ENCODE results near the gene OR52D1. TPM values are rescaled to one million over a fixed set of nuclear protein-coding genes. Genes with fewer than 3 reads are reported as not detected.

OR52D1 gene
- total RNA-seq, 2 donors from 2014 or later = not detected

DNA sequence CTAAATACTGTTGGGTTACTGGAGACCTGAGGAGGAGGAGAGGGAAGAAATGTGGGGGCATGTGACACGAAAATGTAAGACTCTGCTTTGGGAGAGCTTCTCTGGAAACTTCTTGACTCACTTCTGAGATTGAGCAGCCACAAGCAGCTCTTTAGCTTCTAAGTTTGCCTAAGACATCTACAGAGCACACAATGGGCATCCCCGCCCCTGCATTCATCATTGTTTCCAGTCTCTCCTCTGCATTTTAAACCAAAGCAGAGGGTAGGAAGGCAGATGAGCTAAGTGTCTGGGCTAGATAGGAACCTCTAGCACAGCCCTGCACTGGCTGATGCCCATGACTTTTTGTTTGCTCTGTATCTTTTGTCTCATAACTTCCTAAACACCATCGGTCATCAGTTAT is 2.1 kb upstream of the OR52D1 start:
- Histone ChIP-seq H3K36me3 (no peaks in the 10 kb centered on the region), H3K27ac (no peak overlapping the region), H3K27me3 (replicated peaks; ENCODE audit: insufficient read depth) (no peaks in the 10 kb centered on the region), H3K4me1 (ENCODE audit: control insufficient read depth in 1 of 2, low read depth in 2 of 2) (no peaks in the 10 kb centered on the region), H3K9me3 (no peaks in the 10 kb centered on the region), H3K4me3 (no peak overlapping the region)
- TF ChIP-seq CTCF (IDR thresholded peaks at IDR 0.05) = no peak
- ATAC-seq (ENCODE audit: insufficient number of reproducible peaks, low FRiP score, low read depth) (no peak), DNase-seq (ENCODE audit: low spot score) (no peak)

- no peaks in the 10 kb centered on the region for H3K9me3 ChIP-seq
- no peaks in the 10 kb centered on the region for H3K4me1 ChIP-seq (ENCODE audit: control insufficient read depth in 1 of 2, low read depth in 2 of 2)
- H3K36me3 ChIP-seq = no peaks in the 10 kb centered on the region
- no peak overlapping the region for H3K27ac ChIP-seq
- no peak for ATAC-seq (ENCODE audit: insufficient number of reproducible peaks, low FRiP score, low read depth)
- TF ChIP-seq CTCF (IDR thresholded peaks at IDR 0.05) = no peak
- H3K4me3 ChIP-seq = no peak overlapping the region
- no peaks in the 10 kb centered on the region for H3K27me3 ChIP-seq (replicated peaks; ENCODE audit: insufficient read depth)
- no peak for DNase-seq (ENCODE audit: low spot score)
Observed at GRCh38 chr11:5488798-5489399, 414 bp downstream of the OR52D1 start.

- H3K27ac ChIP-seq = no peak overlapping the region
- H3K4me3 ChIP-seq = no peak overlapping the region
- no peaks in the 10 kb centered on the region for H3K9me3 ChIP-seq
- no peaks in the 10 kb centered on the region for H3K36me3 ChIP-seq
- DNase-seq (ENCODE audit: low spot score) = no peak
- ATAC-seq (ENCODE audit: insufficient number of reproducible peaks, low FRiP score, low read depth) = no peak
- H3K27me3 ChIP-seq (replicated peaks; ENCODE audit: insufficient read depth) = no peaks in the 10 kb centered on the region
- TF ChIP-seq CTCF (IDR thresholded peaks at IDR 0.05) = no peak
- no peaks in the 10 kb centered on the region for H3K4me1 ChIP-seq (ENCODE audit: control insufficient read depth in 1 of 2, low read depth in 2 of 2)
Observed at GRCh38 chr11:5489576-5490357, 1.3 kb downstream of the OR52D1 start.

- DNase-seq (ENCODE audit: low spot score) (no peak), ATAC-seq (ENCODE audit: insufficient number of reproducible peaks, low FRiP score, low read depth) (no peak)
- Histone ChIP-seq H3K36me3 (no peaks in the 10 kb centered on the region), H3K27me3 (replicated peaks; ENCODE audit: insufficient read depth) (no peaks in the 10 kb centered on the region), H3K27ac (no peak overlapping the region), H3K9me3 (no peaks in the 10 kb centered on the region), H3K4me3 (no peak overlapping the region), H3K4me1 (ENCODE audit: control insufficient read depth in 1 of 2, low read depth in 2 of 2) (no peaks in the 10 kb centered on the region)
- no peak for TF ChIP-seq CTCF (IDR thresholded peaks at IDR 0.05)
Observed at GRCh38 chr11:5499671-5500070, 11.2 kb downstream of the OR52D1 start.

DNA sequence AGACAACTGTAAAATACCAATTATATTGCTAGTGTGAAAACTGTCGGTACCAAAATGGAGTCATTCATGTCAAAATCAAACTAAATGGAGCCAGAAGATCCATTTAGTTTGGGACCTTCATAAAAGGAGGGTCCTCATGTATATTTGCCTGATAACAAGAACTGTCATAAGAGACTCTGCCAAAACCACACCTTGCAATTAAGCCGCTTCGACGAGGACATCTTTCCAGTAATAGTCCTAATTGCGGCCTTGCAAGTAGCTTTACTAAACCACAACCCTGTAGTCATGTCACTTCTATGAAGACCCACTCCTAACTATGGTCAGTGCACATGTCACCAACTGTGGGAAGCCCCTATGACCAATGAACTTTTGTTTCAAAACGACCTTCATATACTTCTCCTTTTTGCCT is 11.9 kb downstream of the OR52D1 start:
- H3K9me3 ChIP-seq = no peaks in the 10 kb centered on the region
- ATAC-seq (ENCODE audit: insufficient number of reproducible peaks, low FRiP score, low read depth) = no peak
- H3K4me1 ChIP-seq (ENCODE audit: control insufficient read depth in 1 of 2, low read depth in 2 of 2) = no peaks in the 10 kb centered on the region
- H3K36me3 ChIP-seq = no peaks in the 10 kb centered on the region
- DNase-seq (ENCODE audit: low spot score) = no peak
- H3K4me3 ChIP-seq = no peak overlapping the region
- no peak for TF ChIP-seq CTCF (IDR thresholded peaks at IDR 0.05)
- no peaks in the 10 kb centered on the region for H3K27me3 ChIP-seq (replicated peaks; ENCODE audit: insufficient read depth)
- H3K27ac ChIP-seq = no peak overlapping the region

Data from thoracic aorta (tissue), 2 donors.